HG03442 (cell line): ENCODE results near the gene ZNF490.

ENCODE experiments used
- ATAC-seq: cut with Tn5 transposase; IDR thresholded peaks from one replicate; pipeline ENCODE4 v1.9.1; 2021; ENCODE audit warnings: mild to moderate bottlenecking, moderate library complexity; ENCODE audit not compliant: unreplicated experiment

The ZNF490 gene

DNA sequence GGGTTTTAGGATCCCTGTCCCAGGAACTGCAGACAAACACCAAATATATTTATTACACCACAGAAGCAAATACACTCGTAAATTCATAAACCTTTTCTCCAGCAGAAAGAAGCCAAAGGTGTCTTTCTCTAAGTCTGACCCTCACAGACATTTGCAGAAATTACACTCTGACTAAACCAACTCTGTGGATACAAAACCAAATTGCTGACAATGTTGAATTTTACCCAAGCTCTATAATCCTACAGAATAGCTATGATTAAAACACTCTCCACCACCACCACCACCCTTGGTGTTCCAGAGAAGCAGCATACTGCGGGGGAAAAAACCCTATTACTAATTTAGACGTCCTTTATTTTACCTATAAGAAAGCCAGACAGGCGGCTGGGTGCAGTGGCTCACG is 64.5 kb downstream of the ZNF490 start:
- ATAC-seq = no peak

DNA sequence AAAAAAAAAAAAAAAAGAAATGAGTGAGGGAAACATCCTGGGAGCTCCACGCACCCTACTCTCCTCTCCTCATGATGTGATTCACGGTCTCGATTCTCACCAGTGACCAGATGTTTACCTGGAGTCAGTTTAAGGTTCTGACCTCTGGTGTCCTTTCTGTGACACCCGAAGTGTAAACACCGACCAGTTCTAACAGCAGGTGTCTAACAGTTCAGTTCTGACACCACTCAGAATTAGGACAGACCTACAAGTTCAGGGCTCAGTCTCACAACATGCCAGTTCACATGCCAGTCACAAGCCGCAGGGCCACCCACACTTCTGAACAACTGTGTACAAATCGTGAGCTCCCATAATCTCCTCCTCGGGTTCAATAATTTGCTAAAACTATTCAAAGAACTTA is 65.3 kb downstream of the ZNF490 start:
- no peak for ATAC-seq

DNA sequence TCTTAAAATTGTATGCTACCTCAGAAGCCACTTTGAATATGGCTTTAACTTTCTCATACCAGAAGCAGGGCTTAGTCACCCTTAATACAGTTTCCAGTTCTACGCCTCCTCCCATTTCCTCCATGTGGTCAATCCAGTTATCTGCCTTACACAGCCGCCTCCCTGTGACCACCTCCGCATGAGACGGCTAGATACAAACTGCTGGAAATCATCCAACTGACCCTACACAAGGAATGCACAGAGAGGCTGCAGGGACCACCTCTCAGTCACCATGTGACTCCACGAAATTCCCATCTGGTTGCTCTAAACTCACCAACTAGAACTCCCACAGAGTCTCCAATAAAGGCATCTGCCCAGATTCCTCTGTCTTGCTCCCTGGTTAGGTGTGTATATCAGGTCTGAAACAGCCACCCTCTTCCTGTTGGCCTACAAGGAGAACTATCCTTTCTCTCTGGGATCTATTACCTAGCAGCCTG is 66.2 kb downstream of the ZNF490 start:
- no peak for ATAC-seq

DNA sequence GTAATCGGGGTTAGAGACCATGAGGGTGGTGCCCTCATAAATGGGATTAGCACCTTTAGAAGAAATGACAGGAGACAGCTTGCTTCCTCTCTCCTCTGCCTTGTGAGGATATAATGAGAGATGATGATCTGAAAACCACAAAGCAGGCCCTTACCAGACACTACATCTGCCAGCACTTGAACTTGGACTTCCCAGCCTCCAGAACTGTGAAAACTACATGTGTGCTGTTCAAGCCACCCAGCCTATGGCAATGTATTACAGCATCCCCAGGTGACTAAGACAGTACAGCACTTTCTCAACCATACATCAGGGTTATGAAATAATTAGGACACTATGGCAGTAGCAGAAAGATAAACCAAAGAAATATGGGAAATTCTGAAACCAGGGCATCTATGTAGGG is 66.8 kb downstream of the ZNF490 start:
- no peak for ATAC-seq
